Fibroblast of skin of left quadriceps (primary cell): ENCODE measurements around the gene RASSF7.

ENCODE experiments used
- DNase-seq, 2 experiments: peaks; one replicate each; pipeline ENCODE4 v3.0.0-alpha.2; 2013; ENCODE audit warnings: low read depth in 2 of 2

Gene RASSF7

GRCh38 chr11:551596-551995 lies 9.2 kb upstream of the RASSF7 start:
- no peak for DNase-seq

- no peak for DNase-seq
These were observed 7.4 kb upstream of the RASSF7 start for GRCh38 chr11:553083-553987.

DNA sequence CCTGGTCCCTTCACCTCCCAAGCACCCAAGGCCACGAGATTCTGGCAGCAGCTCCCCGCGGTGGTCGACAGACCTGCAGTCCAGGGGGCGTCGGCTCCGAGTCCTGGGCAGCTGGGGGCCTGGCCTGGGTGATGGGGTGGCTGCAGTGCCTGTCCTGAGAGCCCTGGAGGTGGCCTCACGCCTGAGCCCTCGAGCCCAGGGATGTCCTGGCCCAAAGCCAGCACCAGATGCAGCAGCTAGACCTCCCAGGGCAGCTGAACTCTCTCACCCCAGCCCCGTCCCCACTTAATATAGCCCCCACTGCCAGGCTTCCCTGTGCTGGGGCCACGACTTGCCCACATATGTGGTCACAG lies 6.8 kb upstream of the RASSF7 start:
- no peak for DNase-seq

GRCh38 chr11:554428-555226 lies 6.1 kb upstream of the RASSF7 start:
- DNase-seq = no peak

GRCh38 chr11:555227-555779 lies 5.5 kb upstream of the RASSF7 start:
- no peak for DNase-seq

DNA sequence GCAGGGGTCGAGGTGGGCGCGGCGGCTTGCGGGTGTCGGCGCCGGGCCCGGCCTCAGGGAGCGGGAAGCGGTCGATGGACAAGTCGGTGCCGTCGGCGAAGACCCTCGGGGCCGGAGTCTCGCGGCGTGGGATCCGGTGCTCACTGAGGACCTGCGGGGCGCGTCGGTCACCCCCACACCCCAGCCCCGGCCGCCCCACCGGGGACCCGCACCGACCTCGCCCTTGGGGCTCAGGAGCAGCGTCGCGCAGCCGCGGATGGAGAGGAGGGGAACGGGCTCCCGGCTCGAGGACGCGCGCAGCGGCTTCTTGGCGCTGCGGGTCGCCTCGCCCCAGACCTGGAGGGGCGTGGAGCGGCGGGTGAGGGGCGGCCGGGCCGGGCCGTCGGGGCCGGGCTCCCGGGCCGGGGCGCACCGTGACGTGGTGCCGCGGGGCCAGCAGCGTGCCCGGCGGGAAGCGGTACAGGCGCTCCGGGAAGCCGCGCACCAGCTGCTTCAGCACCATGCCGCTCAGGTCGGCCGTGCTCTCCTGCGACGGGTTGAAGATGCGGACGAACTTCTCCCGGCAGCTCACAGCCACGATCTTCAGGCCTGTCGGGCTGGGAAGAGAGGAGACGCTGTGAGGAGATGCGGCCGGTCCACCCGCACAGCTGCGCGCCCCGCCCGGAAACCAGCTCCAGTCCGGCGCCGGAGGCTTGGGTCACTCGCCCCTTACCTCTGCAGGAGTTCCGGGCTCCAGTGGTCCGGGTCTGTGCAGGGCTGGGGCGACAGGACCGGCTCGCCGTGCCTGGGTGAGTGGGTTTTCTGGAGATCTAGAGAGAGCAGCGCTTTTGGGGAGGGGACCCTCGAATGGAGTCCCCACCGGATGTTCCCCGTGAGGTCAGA lies 4.7 kb upstream of the RASSF7 start:
- no peak for DNase-seq

- DNase-seq = no peak
These were observed 4.0 kb upstream of the RASSF7 start for GRCh38 chr11:556662-557256.

DNA sequence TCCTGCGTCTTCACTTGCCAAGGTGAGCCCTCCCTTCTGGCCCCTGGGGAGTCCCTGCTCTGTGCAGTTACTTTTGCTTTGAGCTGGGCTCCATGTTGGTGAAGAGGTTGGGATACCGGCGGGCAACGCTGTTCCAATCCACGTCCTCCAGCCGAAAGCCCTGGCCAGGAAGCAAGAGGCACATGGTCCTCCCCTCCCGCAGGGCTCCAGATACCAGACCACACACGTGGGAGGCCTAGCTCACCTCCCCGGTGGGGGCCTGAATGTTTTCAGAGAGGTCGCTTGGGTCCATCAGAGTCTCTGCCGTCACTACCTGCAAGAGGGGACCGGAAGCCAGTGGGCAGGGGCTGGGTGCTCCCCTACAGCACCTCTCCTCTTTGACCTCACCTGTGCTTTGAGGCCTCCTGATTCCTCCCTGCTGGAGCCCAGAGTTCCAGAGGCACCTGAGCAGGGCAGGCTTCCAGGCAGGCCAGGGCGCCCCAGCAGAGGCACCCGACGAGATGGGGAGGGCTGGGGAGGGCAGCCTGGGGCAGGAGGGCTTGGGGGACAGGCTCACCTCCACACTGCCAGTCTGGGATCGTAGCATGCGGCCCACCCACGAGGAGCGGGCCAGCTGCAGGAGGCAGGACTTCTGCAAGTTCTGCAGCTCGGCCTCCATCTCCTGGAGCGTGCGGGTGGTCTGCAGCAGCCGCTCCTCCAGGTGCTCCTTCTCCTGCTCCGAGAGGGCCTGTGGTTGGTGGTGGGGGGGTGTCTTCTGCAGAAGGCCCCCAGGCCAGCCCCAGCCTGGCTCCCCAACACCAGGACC lies 3.2 kb upstream of the RASSF7 start:
- DNase-seq = no peak

- no peak for DNase-seq
These were observed 2.3 kb upstream of the RASSF7 start for GRCh38 chr11:558503-558902.

- no peak for DNase-seq
These were observed 1.6 kb upstream of the RASSF7 start for GRCh38 chr11:559020-559620.

DNA sequence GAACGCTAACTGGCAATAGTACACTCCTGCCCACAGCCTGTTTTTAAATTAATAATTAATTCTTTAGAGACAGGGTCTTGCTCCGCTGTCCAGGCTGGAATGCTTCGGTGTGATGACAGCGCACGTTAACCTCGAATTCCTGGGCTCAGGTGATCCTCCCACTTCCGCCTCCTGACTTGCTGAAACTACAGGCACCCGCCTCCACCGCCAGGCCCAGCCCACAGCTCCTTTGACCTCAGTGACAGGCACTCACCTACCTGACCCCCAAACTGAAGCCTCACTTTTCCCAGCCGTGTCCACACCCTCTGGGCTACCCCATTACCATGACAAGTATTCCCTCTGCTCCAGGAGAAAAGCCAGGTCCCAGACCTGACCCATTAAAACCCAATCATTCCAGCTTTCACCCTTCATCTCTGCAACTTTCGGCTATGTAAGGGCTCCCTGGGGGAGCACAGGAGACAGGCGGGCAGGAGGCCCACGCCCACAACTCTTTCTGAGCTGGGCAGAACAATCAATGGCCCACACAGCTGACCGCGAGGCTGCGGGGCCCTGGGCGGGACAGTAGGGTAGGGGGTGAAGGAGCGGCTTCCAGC lies 962 bp upstream of the RASSF7 start:
- DNase-seq = no peak

DNA sequence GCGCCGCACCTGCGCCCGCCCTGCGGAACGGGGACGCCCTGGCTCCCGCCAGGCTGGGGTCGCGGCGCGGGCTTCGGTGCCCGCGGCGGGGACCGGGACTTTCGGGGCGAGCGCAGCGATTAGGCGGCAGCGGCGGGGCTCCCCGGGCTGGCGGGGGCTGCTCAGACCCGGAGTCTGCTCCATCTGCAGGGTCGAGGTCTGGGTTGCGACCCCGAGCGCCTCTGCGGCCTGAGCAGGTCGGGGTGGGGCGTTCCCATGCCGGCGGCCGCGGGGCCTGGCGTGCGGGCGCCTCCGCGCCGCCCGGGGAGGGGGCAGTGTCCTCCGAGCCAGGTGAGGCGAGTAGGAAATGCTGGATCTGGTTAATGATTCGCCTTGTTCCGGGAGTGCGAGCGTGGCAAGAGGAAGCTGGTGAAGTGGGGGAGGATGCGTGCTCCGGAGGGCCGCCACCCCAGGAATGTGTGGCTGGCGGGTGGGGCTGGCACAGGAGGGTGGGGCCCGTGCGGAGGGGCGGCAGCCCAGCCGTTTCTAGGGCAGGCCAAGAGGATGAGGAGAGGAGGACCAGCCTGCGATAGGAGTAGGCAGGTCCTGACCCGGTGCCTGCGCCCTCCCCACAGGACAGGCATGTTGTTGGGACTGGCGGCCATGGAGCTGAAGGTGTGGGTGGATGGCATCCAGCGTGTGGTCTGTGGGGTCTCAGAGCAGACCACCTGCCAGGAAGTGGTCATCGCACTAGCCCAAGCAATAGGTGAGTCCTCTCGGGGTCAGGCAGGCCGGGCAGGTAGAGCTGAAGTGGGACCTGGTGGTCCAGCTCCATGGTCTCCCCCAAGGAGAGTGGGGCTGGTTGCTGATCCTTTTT lies 606 bp downstream of the RASSF7 start:
- no peak for DNase-seq

DNA sequence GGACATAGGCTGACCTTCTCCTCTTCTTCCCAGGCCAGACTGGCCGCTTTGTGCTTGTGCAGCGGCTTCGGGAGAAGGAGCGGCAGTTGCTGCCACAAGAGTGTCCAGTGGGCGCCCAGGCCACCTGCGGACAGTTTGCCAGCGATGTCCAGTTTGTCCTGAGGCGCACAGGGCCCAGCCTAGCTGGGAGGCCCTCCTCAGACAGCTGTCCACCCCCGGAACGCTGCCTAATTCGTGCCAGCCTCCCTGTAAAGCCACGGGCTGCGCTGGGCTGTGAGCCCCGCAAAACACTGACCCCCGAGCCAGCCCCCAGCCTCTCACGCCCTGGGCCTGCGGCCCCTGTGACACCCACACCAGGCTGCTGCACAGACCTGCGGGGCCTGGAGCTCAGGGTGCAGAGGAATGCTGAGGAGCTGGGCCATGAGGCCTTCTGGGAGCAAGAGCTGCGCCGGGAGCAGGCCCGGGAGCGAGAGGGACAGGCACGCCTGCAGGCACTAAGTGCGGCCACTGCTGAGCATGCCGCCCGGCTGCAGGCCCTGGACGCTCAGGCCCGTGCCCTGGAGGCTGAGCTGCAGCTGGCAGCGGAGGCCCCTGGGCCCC lies 1.4 kb downstream of the RASSF7 start:
- DNase-seq = no peak

GRCh38 chr11:563066-563811 lies 2.5 kb downstream of the RASSF7 start:
- DNase-seq = no peak

GRCh38 chr11:563812-564578 lies 3.2 kb downstream of the RASSF7 start:
- DNase-seq = no peak

GRCh38 chr11:565921-566509 lies 5.2 kb downstream of the RASSF7 start:
- no peak for DNase-seq
